Breast epithelium (tissue), 4 donors: Measurements from ENCODE around the gene DUSP22. TPM values are rescaled to one million over a fixed set of nuclear protein-coding genes. Genes with fewer than 3 reads are reported as not detected.

ENCODE experiments used
- DNase-seq, 2 donors: peaks; one replicate each; pipeline ENCODE4 v3.0.0-alpha.2; 2019; ENCODE audit warnings: low spot score in 2 of 2
- H3K27ac ChIP-seq, 2 donors: fragments of 200-600 bp; sonication (generic) in 1 of 2; one replicate each; pipeline ENCODE4 v1.5.1; 2016 to 2019; ENCODE audit warnings: mild to moderate bottlenecking in 1 of 2
- H3K27me3 ChIP-seq, 2 donors: fragments of 200-600 bp; sonication (generic) in 1 of 2; one replicate each; pipeline versions ENCODE4 v1.5.1 to v1.6.0; 2017 to 2019; ENCODE audit warnings: control low read depth in 1 of 2, mild to moderate bottlenecking in 1 of 2
- H3K36me3 ChIP-seq: fragments of 200-600 bp; one replicate; pipeline ENCODE4 v1.5.1; 2019
- H3K4me1 ChIP-seq, 2 donors: fragments of 200-600 bp; sonication (generic); one replicate each; pipeline ENCODE4 v1.5.1; 2016 to 2019; ENCODE audit warnings: control low read depth in 1 of 2
- H3K4me3 ChIP-seq, 3 donors: fragments of 200-600 bp; sonication (generic); 1 replicate in 2 of 3; 2 replicates in 1 of 3; pipeline ENCODE4 v1.5.1; 2016 to 2019; ENCODE audit warnings: mild to moderate bottlenecking in 3 of 3, moderate library complexity in 2 of 3
- H3K9me3 ChIP-seq, 2 donors: fragments of 200-600 bp; sonication (generic) in 1 of 2; one replicate each; pipeline ENCODE4 v1.5.1; 2016 to 2019; ENCODE audit warnings: control low read depth in 1 of 2
- POLR2A ChIP-seq: fragments of 450-650 bp; IDR thresholded peaks from one replicate; pipeline ENCODE4 v1.6.1; 2016; ENCODE audit warnings: antibody characterized with exemption, mild to moderate bottlenecking, moderate library complexity
- POLR2AphosphoS5 ChIP-seq, 3 donors: sonication (generic); formaldehyde crosslinking; IDR thresholded peaks; one replicate each; pipeline ENCODE4 v1.6.1; 2017; ENCODE audit warnings: antibody characterized with exemption in 3 of 3
- intact Hi-C: fragments of 100-400 bp; cut with DNase I; formaldehyde crosslinking; loops from one replicate; pipeline ENCODE4 v1.15.1; 2023; ENCODE audit warnings: low total_unique reads
- total RNA-seq, 3 donors: library from RNA; depleted of rRNA; stranded (reverse); fragments of >200 nt; gene quantifications; one replicate each; pipeline ENCODE4 v1.1.0, GENCODE V29; 2016
- TF ChIP-seq, protein P1 (sequence below), 3 donors: fragments of 450-650 bp; IDR thresholded peaks; one replicate each; pipeline ENCODE4 v1.5.1; 2016 to 2017; ENCODE audit warnings: antibody characterized with exemption in 3 of 3, mild to moderate bottlenecking in 3 of 3, moderate library complexity in 3 of 3

Gene DUSP22
- total RNA-seq, 3 donors from 2014 or later: 55.6 to 81.9 (median 59.0) TPM

- intact Hi-C loops: no loop called here
- no peak overlapping the region for H3K27ac ChIP-seq
- H3K4me3 ChIP-seq: no peak overlapping the region
- TF ChIP-seq, protein P1, sequence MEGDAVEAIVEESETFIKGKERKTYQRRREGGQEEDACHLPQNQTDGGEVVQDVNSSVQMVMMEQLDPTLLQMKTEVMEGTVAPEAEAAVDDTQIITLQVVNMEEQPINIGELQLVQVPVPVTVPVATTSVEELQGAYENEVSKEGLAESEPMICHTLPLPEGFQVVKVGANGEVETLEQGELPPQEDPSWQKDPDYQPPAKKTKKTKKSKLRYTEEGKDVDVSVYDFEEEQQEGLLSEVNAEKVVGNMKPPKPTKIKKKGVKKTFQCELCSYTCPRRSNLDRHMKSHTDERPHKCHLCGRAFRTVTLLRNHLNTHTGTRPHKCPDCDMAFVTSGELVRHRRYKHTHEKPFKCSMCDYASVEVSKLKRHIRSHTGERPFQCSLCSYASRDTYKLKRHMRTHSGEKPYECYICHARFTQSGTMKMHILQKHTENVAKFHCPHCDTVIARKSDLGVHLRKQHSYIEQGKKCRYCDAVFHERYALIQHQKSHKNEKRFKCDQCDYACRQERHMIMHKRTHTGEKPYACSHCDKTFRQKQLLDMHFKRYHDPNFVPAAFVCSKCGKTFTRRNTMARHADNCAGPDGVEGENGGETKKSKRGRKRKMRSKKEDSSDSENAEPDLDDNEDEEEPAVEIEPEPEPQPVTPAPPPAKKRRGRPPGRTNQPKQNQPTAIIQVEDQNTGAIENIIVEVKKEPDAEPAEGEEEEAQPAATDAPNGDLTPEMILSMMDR (IDR thresholded peaks at IDR 0.05): no peak
- TF ChIP-seq POLR2A: no peak
- no peak for TF ChIP-seq POLR2AphosphoS5 (IDR thresholded peaks at IDR 0.05)
- H3K9me3 ChIP-seq: no peaks in the 10 kb centered on the region
- no peak for DNase-seq
- H3K27me3 ChIP-seq: peaks cover 0 to 19% of the 10 kb centered on the region in 2 donors
- H3K4me1 ChIP-seq: no peaks in the 10 kb centered on the region
- H3K36me3 ChIP-seq: no peaks in the 10 kb centered on the region
These were observed 107.7 kb downstream of the DUSP22 start for GRCh38 chr6:399785-400534.

- H3K4me3 ChIP-seq: no peak overlapping the region
- intact Hi-C loops: loop anchor here (1.0 kb wide), 1 partner anchor 31 kb away; no protein-coding TSS in a partner anchor
- TF ChIP-seq POLR2A: no peak
- TF ChIP-seq, protein P1 (IDR thresholded peaks at IDR 0.05): no peak
- TF ChIP-seq POLR2AphosphoS5 (IDR thresholded peaks at IDR 0.05): no peak
- no peak for DNase-seq
- H3K36me3 ChIP-seq: no peaks in the 10 kb centered on the region
- no peaks in the 10 kb centered on the region for H3K9me3 ChIP-seq
- H3K27me3 ChIP-seq: peaks cover 0 to 16% of the 10 kb centered on the region in 2 donors
- no peak overlapping the region for H3K27ac ChIP-seq
- H3K4me1 ChIP-seq: no peaks in the 10 kb centered on the region
These were observed 108.5 kb downstream of the DUSP22 start for GRCh38 chr6:400815-401214.

Other genes with a start within 250 kb of the DUSP22 start
- gene IRF4, start 99.3 kb downstream of the DUSP22 start, total RNA-seq: 10 to 100 TPM in 2 of 3 donors, 1 to 10 TPM in 1; 9.1 to 25.2 (median 13.0) TPM